ENCODE data around the gene MAP2K7.
"Not testable (repeated sequence)": the region's sequence is repeated elsewhere in the genome, so short reads cannot be mapped to it uniquely, and the experiment has no call there.

MAP2K7 gene

GRCh38 chr19:7903244-7904073 lies at the start of gene MAP2K7:
MAP2K7 (plus strand) TSS chr19:7903877; CDS start chr19:7903945, 68 bp downstream.
- DNase-seq, result peak; percentile 99

- DNase-seq, result no peak
Observed at GRCh38 chr19:7855426-7856108, 48.1 kb upstream of the MAP2K7 start.

- no peak for DNase-seq
Observed at GRCh38 chr19:7856109-7856591, 47.5 kb upstream of the MAP2K7 start.

- DNase-seq, result no peak
Observed at GRCh38 chr19:7856679-7857663, 46.7 kb upstream of the MAP2K7 start.

- no peak for DNase-seq
Observed at GRCh38 chr19:7857727-7858108, 46.0 kb upstream of the MAP2K7 start.

GRCh38 chr19:7858109-7858770 lies 45.4 kb upstream of the MAP2K7 start:
- DNase-seq, result no peak

GRCh38 chr19:7859087-7859486 lies 44.6 kb upstream of the MAP2K7 start:
- not testable (repeated sequence) for DNase-seq

GRCh38 chr19:7859831-7860713 lies 43.6 kb upstream of the MAP2K7 start:
- DNase-seq, result no peak

- no peak for DNase-seq
Observed at GRCh38 chr19:7860714-7861618, 42.7 kb upstream of the MAP2K7 start.

- no peak for DNase-seq
Observed at GRCh38 chr19:7861619-7862412, 41.9 kb upstream of the MAP2K7 start.

- DNase-seq, result no peak
Observed at GRCh38 chr19:7862413-7862951, 41.2 kb upstream of the MAP2K7 start.

- DNase-seq, result no peak
Observed at GRCh38 chr19:7863157-7863970, 40.3 kb upstream of the MAP2K7 start.

- no peak for DNase-seq
Observed at GRCh38 chr19:7863971-7864689, 39.5 kb upstream of the MAP2K7 start.

GRCh38 chr19:7864690-7865074 lies 39.0 kb upstream of the MAP2K7 start:
- no peak for DNase-seq

GRCh38 chr19:7865262-7865911 lies 38.3 kb upstream of the MAP2K7 start:
- no peak for DNase-seq

GRCh38 chr19:7866399-7867091 lies 37.1 kb upstream of the MAP2K7 start:
- DNase-seq, result no peak
